ENCODE results near the gene C6orf141. TPM values are rescaled to one million over a fixed set of nuclear protein-coding genes. Genes with fewer than 3 reads are reported as not detected.

Gene C6orf141
- total and polyA plus RNA-seq, 4 donors: 1.3 to 5.2 (median 3.0) TPM

- H3K4me1 ChIP-seq (ENCODE audit: control insufficient read depth, insufficient read depth, low read length): no peaks in the 10 kb centered on the region
- 100% methylated on average over 1 of the region's 2 CpGs for WGBS (ENCODE audit: insufficient coverage)
- no peaks in the 10 kb centered on the region for H3K36me3 ChIP-seq (ENCODE audit: control insufficient read depth, insufficient read depth, low read length)
- no peaks in the 10 kb centered on the region for H3K9me3 ChIP-seq (ENCODE audit: control insufficient read depth, insufficient read depth, low read length)
- no peak overlapping the region for H3K4me3 ChIP-seq (ENCODE audit: low read depth, low read length)
- H3K27me3 ChIP-seq (ENCODE audit: control insufficient read depth, insufficient read depth, low read length): no peaks in the 10 kb centered on the region
- DNase-seq (ENCODE audit: low read depth in 4 of 6, low spot score in 6 of 6): no peak
- H3K27ac ChIP-seq (ENCODE audit: low read depth, low read length): no peak overlapping the region
Measured at GRCh38 chr6:49517919-49518318, 32.5 kb upstream of the C6orf141 start.

- Histone ChIP-seq H3K4me3 (ENCODE audit: low read depth, low read length) (no peak overlapping the region), H3K9me3 (ENCODE audit: control insufficient read depth, insufficient read depth, low read length) (no peaks in the 10 kb centered on the region), H3K27ac (ENCODE audit: low read depth, low read length) (no peak overlapping the region), H3K27me3 (ENCODE audit: control insufficient read depth, insufficient read depth, low read length) (no peaks in the 10 kb centered on the region), H3K4me1 (ENCODE audit: control insufficient read depth, insufficient read depth, low read length) (no peaks in the 10 kb centered on the region), H3K36me3 (ENCODE audit: control insufficient read depth, insufficient read depth, low read length) (no peaks in the 10 kb centered on the region)
- WGBS (ENCODE audit: insufficient coverage): no CpG with 5 or more reads among the region's 1 CpG
- no peak for DNase-seq (ENCODE audit: low read depth in 4 of 6, low spot score in 6 of 6)
Measured at GRCh38 chr6:49519660-49520059, 30.8 kb upstream of the C6orf141 start.

GRCh38 chr6:49522710-49523593 lies 27.5 kb upstream of the C6orf141 start:
- H3K4me1 ChIP-seq (ENCODE audit: control insufficient read depth, insufficient read depth, low read length): no peaks in the 10 kb centered on the region
- DNase-seq (ENCODE audit: low read depth in 4 of 6, low spot score in 6 of 6): no peak

GRCh38 chr6:49523901-49524300 lies 26.6 kb upstream of the C6orf141 start:
- no peak overlapping the region for H3K27ac ChIP-seq (ENCODE audit: low read depth, low read length)
- no peaks in the 10 kb centered on the region for H3K4me1 ChIP-seq (ENCODE audit: control insufficient read depth, insufficient read depth, low read length)
- DNase-seq (ENCODE audit: low read depth in 4 of 6, low spot score in 6 of 6): no peak
- H3K27me3 ChIP-seq (ENCODE audit: control insufficient read depth, insufficient read depth, low read length): no peaks in the 10 kb centered on the region
- no peak overlapping the region for H3K4me3 ChIP-seq (ENCODE audit: low read depth, low read length)
- no peaks in the 10 kb centered on the region for H3K36me3 ChIP-seq (ENCODE audit: control insufficient read depth, insufficient read depth, low read length)
- WGBS (ENCODE audit: insufficient coverage): 100% methylated on average over 1 of the region's 1 CpG
- H3K9me3 ChIP-seq (ENCODE audit: control insufficient read depth, insufficient read depth, low read length): no peaks in the 10 kb centered on the region

More at GRCh38 chr6:49522710-49523593, 27.5 kb upstream of the C6orf141 start:
- H3K27me3 ChIP-seq (ENCODE audit: control insufficient read depth, insufficient read depth, low read length): no peaks in the 10 kb centered on the region
- no peak overlapping the region for H3K4me3 ChIP-seq (ENCODE audit: low read depth, low read length)
- 86% methylated on average over 3 of the region's 7 CpGs for WGBS (ENCODE audit: insufficient coverage)
- no peaks in the 10 kb centered on the region for H3K36me3 ChIP-seq (ENCODE audit: control insufficient read depth, insufficient read depth, low read length)
- H3K9me3 ChIP-seq (ENCODE audit: control insufficient read depth, insufficient read depth, low read length): no peaks in the 10 kb centered on the region
- H3K27ac ChIP-seq (ENCODE audit: low read depth, low read length): no peak overlapping the region

- Histone ChIP-seq H3K9me3 (ENCODE audit: control insufficient read depth, insufficient read depth, low read length) (no peaks in the 10 kb centered on the region), H3K36me3 (ENCODE audit: control insufficient read depth, insufficient read depth, low read length) (no peaks in the 10 kb centered on the region), H3K4me1 (ENCODE audit: control insufficient read depth, insufficient read depth, low read length) (no peaks in the 10 kb centered on the region), H3K27ac (ENCODE audit: low read depth, low read length) (no peak overlapping the region), H3K4me3 (ENCODE audit: low read depth, low read length) (no peak overlapping the region), H3K27me3 (ENCODE audit: control insufficient read depth, insufficient read depth, low read length) (no peaks in the 10 kb centered on the region)
- no peak for DNase-seq (ENCODE audit: low read depth in 4 of 6, low spot score in 6 of 6)
- WGBS (ENCODE audit: insufficient coverage): 83% methylated on average over 6 of the region's 7 CpGs
Measured at GRCh38 chr6:49524541-49524940, 25.9 kb upstream of the C6orf141 start.

GRCh38 chr6:49526598-49526997 lies 23.9 kb upstream of the C6orf141 start:
- Histone ChIP-seq H3K4me3 (ENCODE audit: low read depth, low read length) (no peak overlapping the region), H3K36me3 (ENCODE audit: control insufficient read depth, insufficient read depth, low read length) (no peaks in the 10 kb centered on the region), H3K9me3 (ENCODE audit: control insufficient read depth, insufficient read depth, low read length) (no peaks in the 10 kb centered on the region), H3K27me3 (ENCODE audit: control insufficient read depth, insufficient read depth, low read length) (no peaks in the 10 kb centered on the region), H3K27ac (ENCODE audit: low read depth, low read length) (no peak overlapping the region), H3K4me1 (ENCODE audit: control insufficient read depth, insufficient read depth, low read length) (no peaks in the 10 kb centered on the region)
- 91% methylated on average over 10 of the region's 12 CpGs for WGBS (ENCODE audit: insufficient coverage)
- DNase-seq (ENCODE audit: low read depth in 4 of 6, low spot score in 6 of 6): no peak

- DNase-seq (ENCODE audit: low read depth in 4 of 6, low spot score in 6 of 6): no peak
- no CpG with 5 or more reads among the region's 1 CpG for WGBS (ENCODE audit: insufficient coverage)
- no peaks in the 10 kb centered on the region for H3K36me3 ChIP-seq (ENCODE audit: control insufficient read depth, insufficient read depth, low read length)
- H3K4me3 ChIP-seq (ENCODE audit: low read depth, low read length): no peak overlapping the region
- H3K9me3 ChIP-seq (ENCODE audit: control insufficient read depth, insufficient read depth, low read length): no peaks in the 10 kb centered on the region
- H3K27me3 ChIP-seq (ENCODE audit: control insufficient read depth, insufficient read depth, low read length): no peaks in the 10 kb centered on the region
- no peak overlapping the region for H3K27ac ChIP-seq (ENCODE audit: low read depth, low read length)
- H3K4me1 ChIP-seq (ENCODE audit: control insufficient read depth, insufficient read depth, low read length): no peaks in the 10 kb centered on the region
Measured at GRCh38 chr6:49527320-49527719, 23.1 kb upstream of the C6orf141 start.

GRCh38 chr6:49528571-49528970 lies 21.9 kb upstream of the C6orf141 start:
- H3K9me3 ChIP-seq (ENCODE audit: control insufficient read depth, insufficient read depth, low read length): no peaks in the 10 kb centered on the region
- H3K27me3 ChIP-seq (ENCODE audit: control insufficient read depth, insufficient read depth, low read length): no peaks in the 10 kb centered on the region
- DNase-seq (ENCODE audit: low read depth in 4 of 6, low spot score in 6 of 6): no peak
- H3K36me3 ChIP-seq (ENCODE audit: control insufficient read depth, insufficient read depth, low read length): no peaks in the 10 kb centered on the region
- H3K4me1 ChIP-seq (ENCODE audit: control insufficient read depth, insufficient read depth, low read length): no peaks in the 10 kb centered on the region
- no CpG with 5 or more reads among the region's 3 CpGs for WGBS (ENCODE audit: insufficient coverage)
- H3K4me3 ChIP-seq (ENCODE audit: low read depth, low read length): no peak overlapping the region
- no peak overlapping the region for H3K27ac ChIP-seq (ENCODE audit: low read depth, low read length)

- Histone ChIP-seq H3K27ac (ENCODE audit: low read depth, low read length) (no peak overlapping the region), H3K36me3 (ENCODE audit: control insufficient read depth, insufficient read depth, low read length) (no peaks in the 10 kb centered on the region), H3K4me1 (ENCODE audit: control insufficient read depth, insufficient read depth, low read length) (no peaks in the 10 kb centered on the region), H3K27me3 (ENCODE audit: control insufficient read depth, insufficient read depth, low read length) (no peaks in the 10 kb centered on the region), H3K4me3 (ENCODE audit: low read depth, low read length) (no peak overlapping the region), H3K9me3 (ENCODE audit: control insufficient read depth, insufficient read depth, low read length) (no peaks in the 10 kb centered on the region)
- no peak for DNase-seq (ENCODE audit: low read depth in 4 of 6, low spot score in 6 of 6)
- no CpG with 5 or more reads among the region's 2 CpGs for WGBS (ENCODE audit: insufficient coverage)
Measured at GRCh38 chr6:49530141-49530776, 20.2 kb upstream of the C6orf141 start.

All from spinal cord (tissue), 10 donors.